Dedifferentiated amniotic fluid mesenchymal stem cell (primary cell): ENCODE results near the gene SUGCT.
A peak's percentile ranks its signal among the peaks of the same experiment; 100 is the strongest.
"Not testable (repeated sequence)": the region's sequence is repeated elsewhere in the genome, so short reads cannot be mapped to it uniquely, and the experiment has no call there.

Experiments used
- DNase-seq: peaks from one replicate; pipeline ENCODE4 v3.0.0-alpha.2; 2016; ENCODE audit errors: extremely low spot score

The SUGCT gene

DNA sequence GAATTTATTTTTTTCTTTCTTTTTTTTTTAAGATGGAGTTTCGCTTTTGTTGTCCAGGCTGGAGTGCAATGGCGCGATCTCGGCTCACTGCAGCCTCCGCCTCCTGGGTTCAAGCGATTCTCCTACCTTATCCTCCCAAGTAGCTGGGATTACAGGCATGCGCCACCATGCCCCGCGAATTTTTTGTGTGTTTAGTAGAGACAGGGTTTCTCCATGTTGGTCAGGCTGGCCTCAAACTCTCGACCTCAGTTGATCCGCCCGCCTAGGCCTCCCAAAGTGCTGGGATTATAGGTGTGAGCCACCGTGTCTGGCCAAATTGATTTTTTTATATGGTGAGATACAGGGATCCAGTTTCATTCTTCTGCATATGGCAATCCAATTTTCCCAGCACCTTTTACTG lies 5.1 kb downstream of the SUGCT start:
- DNase-seq: not testable (repeated sequence)

DNA sequence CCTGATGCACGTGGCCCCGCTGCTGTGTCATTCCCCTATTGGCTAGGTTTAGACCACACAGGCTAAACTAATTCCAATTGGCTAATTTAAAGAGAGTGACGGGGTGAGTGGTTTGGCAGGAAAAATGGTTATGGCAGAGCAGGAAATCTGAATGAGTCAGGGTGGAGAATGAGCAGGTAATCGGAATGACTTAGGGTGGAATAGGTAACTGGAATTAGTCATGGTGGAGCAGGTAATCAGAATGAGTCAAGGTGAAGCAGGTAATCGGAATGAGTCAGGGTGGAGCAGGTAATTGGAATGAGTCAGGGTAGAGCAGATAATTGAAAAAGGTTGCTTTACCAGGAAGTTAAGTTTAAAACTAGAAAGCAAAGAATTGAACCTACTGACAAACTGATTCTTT lies 7.1 kb downstream of the SUGCT start:
- DNase-seq: not testable (repeated sequence)

DNA sequence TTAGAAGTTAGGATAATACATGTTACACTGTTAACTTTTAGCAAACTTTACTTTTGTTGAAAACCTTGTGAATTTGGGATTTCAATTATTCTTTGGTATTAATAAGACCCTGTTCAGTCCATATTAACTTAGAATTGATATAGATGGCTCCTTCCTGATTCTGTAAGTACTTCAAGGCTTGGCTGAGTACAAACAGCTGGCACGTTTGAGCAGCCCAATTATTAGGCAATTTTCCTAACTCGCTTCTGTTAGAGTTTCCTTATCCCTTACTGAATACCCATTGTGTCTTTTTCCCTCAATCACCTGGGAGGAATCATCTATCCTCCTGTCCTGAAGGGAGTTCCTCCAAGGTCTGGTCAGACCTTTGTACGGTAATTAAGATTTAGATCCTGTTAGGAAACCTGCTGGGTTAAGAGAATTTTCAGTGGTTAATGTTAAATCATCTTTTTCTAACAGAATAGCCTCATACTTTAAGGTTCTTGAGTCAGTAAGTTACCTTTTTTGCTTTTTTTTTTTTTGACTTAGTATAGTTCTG lies 10.9 kb downstream of the SUGCT start:
- DNase-seq: not testable (repeated sequence)

DNA sequence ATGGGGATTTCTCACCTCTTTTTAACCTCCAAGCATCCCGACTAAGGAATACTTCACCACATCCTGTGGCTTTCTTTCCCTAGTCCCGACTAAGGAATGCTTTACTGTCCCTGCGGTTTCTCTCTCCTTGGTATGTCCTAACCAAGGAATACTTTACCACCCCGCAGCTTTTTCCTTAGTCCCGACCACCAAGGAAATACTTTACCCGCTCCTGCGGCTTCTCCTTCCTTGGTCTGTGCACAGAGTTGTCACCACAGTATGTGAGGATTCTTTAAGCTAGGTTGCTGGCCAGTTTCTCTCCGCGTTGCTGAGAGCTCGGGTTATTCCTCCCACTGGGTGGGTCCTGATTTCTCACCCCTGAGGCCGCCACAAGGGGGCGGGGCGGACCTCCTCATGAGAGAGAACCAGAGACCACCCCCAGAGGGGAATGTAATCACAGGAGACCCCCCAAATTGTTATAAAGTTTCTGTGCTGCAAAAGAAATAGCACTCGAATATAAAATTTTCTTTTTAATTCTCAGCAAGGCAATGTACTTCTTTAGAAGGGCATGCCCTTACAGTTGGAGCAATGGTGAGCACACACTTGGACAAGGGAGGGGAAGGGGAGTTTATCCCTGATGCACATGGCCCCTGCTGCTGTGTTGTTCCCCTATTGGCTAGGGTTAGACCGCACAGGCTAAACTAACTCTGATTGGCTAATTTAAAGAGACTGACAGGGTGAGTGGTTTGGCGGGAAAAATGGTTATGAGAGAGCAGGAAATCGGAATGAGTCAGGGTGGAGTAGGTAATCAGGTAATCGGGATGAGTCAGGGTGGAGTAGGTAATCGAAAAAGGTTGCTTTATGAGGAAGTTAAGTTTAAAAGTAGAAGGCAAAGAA lies 12.8 kb downstream of the SUGCT start:
- no peak for DNase-seq

DNA sequence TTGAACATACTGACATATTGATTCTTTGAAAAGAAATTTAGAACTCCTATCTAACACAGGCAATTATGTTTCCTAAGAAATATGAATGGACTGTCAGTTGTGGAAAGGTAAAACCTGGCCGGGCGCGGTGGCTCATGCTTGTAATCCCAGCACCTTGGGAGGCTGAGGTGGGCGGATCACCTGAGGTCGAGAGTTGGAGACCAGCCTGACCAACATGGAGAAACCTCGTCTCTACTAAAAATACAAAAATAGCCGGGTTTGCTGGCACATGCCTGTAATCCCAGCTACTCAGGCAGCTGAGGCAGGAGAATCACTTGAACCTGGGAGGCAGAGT lies 13.4 kb downstream of the SUGCT start:
- not testable (repeated sequence) for DNase-seq

DNA sequence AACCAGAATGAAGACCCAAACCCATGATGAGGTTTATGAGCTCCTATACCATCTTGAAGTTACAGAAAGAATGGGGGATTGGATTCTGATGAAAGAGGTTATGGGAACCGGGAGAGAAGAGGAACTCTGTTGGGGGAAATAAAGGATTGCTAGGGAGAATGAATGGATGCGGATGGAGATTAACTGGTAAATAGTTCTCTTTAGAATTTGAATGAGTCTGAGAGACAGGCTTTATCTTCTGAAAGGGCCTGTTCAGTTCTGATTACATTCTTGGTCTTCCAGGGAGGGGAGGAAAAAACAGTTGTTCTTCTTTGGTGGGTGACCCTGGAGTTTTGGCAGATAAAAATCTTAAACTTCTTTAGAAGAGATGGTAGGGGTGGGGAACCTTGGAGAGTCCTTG lies 13.9 kb downstream of the SUGCT start:
- DNase-seq: no peak

DNA sequence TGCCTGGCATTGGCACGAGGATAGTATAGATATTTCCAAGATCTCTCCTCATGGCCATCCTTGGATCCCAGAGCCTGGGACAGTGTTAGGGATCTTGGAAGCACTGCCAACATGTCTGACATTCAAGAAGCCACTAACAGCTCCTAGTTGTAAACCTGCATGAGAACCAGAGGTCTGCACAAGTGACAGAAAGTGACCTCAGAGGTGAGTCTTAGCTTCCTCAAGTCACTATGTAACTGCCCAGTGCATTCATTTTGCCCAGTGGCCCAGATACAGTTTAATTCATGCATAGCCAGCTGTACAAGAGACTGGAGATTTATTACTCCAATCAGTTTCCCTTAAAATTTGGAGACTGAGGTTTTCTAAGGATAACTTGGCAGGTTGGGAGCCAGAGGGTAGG lies 16.7 kb downstream of the SUGCT start:
- no peak for DNase-seq

DNA sequence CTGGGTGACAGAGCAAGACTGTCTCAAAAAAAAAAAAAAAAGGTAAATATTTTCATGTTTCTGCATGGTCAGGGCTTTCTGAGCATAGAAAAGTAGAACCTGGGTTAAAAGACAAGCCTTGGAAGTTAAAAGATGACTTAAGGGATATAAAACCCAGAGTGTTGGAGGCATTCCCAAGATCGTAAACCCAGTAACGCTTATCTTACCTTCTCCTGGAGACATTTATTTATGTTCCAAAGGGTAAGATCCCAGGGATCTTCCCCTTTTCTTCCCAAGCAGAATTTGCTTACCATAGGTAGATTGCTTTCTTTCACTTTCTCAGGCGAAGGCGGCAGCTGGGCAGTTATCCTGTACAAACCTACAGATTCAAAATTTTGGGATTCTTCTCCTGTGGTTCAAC lies 22.2 kb downstream of the SUGCT start:
- DNase-seq: no peak

DNA sequence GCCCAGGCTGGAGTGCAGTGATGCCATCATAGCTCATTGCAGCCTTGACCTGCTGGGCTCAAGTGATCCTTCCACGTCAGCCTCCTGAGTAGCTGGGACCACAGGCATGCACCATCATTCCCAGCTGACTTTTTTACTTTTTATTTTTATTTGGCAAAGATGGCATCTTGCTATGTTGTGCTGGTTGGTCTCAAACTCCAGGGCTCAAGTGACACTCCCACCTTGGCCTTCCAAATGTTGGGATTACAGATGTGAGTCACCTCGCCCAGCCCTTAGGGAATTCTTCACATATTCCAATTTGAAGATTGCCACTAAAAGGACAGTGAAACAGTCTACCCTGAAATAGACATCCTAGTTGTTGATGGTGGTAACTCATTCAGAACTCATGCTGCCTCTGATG lies 27.7 kb downstream of the SUGCT start:
- DNase-seq: no peak

DNA sequence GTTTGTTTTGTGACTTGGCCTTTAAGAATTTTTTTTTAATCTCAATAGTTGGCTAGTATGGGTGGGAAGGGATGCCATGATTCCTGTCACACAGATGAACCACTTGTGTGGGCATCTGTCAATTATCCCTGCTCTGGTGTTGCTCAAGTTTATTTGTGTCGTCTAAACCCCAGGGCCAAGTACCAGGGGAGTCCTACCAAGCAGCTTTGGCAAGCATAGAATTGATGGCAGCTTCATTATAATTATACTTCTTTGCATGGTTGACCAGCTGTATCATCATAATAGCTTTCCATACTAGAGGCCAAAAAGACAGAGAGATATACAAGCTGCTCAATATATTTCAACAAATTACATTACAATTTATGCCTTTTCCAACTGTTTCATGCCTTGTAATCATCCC lies 30.4 kb downstream of the SUGCT start:
- no peak for DNase-seq

DNA sequence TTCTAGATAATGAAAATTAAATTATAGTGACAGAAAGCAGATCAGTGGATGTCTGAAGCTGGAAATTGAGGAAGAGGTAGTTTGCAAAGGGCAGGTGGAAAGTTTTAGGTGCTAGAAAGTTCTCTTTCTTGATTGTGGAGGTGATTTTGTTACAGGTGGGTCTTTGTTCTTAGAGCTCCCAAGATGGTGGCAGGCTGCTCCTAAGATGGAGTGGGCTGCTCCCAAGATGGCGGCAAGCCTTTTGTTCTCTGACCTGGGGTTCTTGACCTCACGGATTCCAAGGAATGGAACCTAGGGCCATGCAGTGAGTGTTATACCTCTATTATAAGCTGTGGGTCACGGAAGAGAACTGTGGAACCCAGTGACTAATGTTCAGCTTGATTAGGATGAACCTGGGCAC lies 32.5 kb downstream of the SUGCT start:
- no peak for DNase-seq

DNA sequence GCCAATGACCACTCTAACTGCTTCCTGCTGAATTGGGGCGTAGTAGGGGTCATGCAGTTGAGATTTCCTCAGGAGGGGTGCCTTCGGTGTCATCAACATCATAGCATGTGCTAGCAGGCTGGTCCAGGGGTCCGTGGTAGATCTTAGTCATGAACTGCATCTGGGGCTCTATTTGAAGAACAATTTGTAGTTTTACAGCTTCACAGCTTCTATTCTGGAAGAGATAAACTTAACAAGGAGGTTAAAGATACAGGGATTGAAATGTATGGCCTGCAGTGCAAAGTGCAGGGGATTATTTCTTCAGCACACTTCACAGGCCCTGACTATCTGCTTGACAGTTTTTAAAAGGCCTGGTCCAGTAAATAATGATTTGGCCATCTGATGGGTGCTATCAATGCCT lies 33.5 kb downstream of the SUGCT start:
- not testable (repeated sequence) for DNase-seq

DNA sequence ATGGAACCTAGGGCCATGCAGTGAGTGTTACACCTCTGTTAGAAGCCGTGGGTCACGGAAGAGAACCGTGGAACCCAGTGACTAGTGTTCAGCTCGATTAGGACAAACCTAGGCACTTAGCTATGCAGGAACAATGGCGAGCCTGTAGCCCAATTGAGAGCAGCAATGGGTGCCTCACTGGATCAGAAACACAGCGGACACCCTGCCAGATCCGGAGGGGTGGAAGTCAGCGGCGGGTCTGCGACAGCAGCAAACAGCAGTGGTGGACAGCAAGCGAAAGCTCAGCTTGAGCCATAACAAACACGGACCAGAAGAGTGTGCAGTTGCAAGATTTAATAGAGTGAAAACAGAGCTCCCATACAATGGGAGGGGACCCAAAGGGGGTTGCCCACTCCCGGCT lies 38.3 kb downstream of the SUGCT start:
- DNase-seq: not testable (repeated sequence)

DNA sequence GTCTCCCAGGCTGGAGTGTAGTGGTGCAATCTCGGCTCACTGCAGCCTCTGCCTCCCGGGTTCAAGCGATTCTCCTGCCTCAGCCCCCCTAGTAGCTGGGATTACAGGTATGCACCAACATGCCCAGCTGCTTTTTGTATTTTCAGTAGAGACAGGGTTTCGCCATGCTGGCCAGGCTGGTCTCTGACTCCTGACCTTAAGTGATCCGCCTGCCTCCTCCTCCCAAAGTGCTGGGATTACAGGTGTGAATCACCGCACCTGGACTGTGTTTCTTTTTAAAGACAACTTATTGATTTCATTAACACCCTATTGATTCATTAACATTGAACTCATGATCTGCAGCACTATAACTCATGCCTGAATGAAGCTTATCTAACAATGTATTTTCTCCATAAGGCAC lies 40.5 kb downstream of the SUGCT start:
- not testable (repeated sequence) for DNase-seq

DNA sequence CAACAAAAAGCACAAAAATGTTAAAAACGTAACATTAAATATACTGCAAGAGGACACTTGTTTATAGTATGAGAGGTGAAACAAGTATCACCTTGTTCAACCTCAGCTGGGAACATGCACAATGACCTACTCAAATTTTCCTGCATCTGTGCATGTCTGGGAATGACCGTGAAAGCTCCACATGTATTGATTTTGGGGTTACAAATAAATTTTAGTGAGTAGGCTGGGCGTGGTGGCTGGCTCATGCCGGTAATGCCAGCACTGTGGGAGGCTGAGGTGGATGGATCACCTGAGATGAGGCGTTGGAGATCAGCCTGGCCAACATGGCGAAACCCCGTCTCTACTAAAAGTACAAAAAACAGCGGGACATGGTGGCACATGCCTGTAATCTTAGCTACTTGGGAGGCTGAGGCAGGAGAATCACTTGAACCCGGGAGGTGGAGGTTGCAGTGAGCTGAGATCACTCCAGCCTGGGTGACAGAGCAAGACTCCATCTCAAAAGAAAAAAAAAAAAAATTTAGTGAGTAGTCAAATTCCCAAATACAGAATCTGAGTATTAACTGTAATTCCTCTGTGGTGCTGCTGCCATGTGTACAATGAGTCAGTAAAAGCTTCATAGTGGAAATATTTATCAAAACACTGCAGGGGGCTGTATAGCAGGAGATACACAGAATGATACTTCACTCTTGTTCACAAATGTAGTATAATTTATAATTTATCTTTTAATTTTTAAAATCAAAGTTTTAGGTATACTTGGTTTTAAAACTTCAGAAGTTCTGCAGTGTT lies 41.1 kb downstream of the SUGCT start:
- no peak for DNase-seq

DNA sequence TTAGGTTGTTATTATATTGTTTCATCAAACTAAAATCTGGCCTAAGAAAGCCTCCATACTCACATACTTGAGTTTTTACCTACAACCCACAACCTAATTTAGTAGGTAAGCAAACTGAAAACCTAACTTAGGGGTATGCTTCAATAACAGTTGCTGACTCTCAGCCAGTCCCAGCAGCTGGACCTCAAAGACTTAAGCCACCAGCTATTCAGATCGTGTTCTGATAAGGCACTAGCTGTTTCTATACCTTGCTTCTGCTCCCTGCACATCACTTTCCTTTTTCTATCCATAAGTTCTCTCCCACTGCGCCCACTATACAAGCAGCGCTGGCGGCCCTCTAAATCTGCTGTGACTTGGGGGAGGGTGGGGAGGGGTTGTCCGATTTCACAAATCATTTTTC lies 42.3 kb downstream of the SUGCT start:
- DNase-seq: no peak

DNA sequence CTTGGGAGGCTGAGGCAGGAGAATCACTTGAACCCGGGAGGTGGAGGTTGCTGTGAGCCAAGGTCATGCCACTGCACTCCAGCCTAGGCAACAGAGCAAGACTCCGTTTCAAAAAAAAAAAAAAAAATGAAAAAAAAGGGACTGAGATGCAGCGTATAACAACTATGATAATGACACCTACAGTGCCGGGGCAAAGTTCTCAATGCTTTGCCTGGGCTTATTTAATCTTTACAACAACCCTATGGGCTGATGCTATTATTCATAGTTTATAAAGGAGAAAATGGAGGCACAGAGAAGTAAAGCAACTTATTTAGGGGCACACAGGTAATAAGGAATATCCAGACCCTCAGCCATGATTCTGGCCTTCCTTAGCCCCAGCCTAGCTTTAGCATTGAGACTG lies 47.6 kb downstream of the SUGCT start:
- DNase-seq: no peak

DNA sequence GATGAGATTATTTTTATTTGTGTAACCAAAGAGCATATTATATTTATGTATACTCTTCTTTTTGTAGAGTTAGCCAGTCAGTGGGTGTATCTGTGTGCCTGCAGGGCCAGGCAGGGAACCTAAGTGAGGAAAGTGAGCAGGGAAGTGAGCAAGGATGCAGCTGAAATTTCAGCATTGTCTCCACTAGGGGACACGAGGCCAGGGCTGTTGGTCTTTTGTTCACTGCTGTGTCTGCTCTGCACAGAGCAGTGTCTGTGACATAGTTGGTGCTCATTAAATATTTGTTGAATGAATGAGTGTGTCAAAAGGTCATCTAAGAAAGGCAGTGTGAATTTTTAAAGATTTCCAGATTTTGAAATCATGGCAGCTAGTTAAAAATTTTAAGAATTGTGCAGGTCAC lies 51.8 kb downstream of the SUGCT start:
- no peak for DNase-seq

DNA sequence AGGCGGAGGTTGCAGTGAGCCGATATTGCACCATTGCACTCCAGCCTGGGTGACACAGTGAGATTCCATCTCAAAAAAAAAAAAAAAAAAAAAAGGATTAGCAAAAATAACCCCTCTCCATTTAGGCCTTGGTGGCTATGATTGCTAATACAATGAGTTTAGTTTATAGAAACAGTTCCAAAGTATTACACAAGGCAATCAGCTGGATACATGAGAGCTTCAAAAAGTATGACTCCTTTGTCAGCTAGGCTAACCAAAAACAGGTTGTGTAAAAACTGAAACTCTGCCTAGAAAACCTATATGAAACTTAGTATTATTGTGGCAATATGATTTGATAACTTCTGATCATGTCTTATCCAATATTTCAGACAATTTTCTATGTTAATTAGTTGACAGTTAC lies 57.2 kb downstream of the SUGCT start:
- peak; percentile 73 for DNase-seq

DNA sequence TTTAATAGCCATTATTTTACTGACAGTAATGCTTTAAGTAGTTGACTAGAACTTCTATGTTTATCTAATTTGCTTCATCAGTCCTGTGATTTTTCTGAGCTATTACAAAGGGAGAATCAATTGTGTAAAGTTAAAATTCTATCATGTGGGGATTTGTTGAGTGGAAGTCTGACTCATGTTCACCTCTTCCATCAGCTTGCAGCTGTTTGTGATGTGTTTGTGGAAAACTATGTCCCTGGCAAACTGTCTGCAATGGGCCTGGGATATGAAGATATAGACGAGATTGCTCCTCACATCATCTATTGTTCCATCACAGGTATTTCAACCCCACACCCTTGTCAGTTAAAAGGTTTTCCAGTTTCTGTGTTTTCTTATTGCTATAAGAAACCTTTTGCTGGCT lies 59.9 kb downstream of the SUGCT start:
- DNase-seq: peak; percentile 51

DNA sequence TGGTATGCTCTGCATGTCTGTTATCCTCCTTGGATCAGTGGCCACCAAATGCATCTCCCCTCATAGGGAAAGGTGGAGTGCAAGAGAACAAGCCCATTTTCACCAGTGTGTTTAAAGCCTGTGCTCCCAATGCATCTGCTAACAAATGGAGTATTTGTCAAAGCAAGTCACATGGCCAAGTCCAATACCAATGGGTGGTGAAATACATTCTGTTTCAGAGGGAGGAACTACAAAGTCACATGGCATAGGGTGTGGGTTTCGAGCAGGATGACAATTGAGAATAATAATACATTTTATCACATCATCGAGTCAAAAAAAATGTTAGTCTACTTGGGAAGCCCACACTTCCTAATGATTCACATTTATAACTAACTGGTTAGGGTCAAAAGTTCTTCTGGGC lies 62.7 kb downstream of the SUGCT start:
- no peak for DNase-seq

DNA sequence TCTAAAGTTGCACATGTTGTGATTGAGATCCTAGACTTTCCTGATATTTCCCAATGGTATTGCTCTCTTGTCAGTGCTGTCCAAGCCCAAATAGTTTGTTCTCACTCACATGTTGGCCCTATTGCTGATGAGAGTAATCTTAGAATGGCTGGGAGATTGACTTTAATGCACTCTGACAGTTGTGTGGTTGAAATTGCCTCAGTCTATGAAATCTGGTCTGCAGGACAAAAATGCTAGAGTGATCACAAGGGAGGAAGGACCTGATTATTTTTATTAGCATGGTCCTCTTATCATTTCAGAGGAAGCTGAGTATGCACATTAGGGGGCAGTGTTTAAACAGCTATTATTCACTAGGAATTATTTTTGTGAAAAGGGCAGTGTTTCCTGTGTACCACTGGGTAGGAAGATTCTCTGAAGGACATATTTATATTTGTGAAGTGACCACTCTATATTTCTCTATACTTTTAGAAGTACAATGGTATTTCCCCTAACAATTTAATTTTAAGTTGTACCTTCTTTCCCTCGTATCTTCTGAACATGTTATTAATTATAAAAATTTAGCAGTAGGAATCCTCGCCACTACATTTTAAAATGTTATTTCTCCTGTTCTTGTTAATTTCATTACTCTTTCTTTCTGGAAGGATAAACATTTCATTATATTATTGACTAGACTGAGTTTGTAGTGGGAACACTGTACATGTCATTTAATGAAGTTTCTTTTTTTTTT lies 64.4 kb downstream of the SUGCT start:
- DNase-seq: peak; percentile 90
